Activated naive CD4-positive, alpha-beta T cell treated with anti-CD3 and anti-CD28 coated beads, Interleukin-2, amount 50 U/mL, for 72 hours (primary cell): ENCODE measurements around the gene NAA40. TPM values are rescaled to one million over a fixed set of nuclear protein-coding genes. Genes with fewer than 3 reads are reported as not detected.

Source experiments
- ATAC-seq, 2 donors: fragments of 150-1000 bp; cut with Tn5 transposase; 2 replicates each; pipeline ENCODE4 v1.10.0; 2021; ENCODE audit warnings: mild to moderate bottlenecking in 2 of 2, moderate library complexity in 2 of 2
- DNase-seq, 2 donors: peaks; one replicate each; pipeline ENCODE4 v3.0.0; 2021 to 2022; ENCODE audit warnings: low spot score in 2 of 2
- H3K27ac Mint-ChIP-seq, 2 donors: one replicate each; pipeline ENCODE4 v1.8.0; 2022; ENCODE audit warnings: mild to moderate bottlenecking in 2 of 2, mixed read lengths in 2 of 2
- H3K36me3 Mint-ChIP-seq, 2 donors: one replicate each; pipeline ENCODE4 v1.8.0; 2022; ENCODE audit warnings: mixed read lengths in 2 of 2
- H3K9me3 Mint-ChIP-seq, 2 donors: one replicate each; pipeline ENCODE4 v1.8.0; 2022; ENCODE audit warnings: mixed read lengths in 2 of 2
- total RNA-seq, 2 donors: library from RNA; stranded (reverse); gene quantifications; one replicate each; pipeline ENCODE4 v1.2.3, GENCODE V29; 2022

Gene NAA40
- total RNA-seq, 2 donors from 2014 or later: 23.5 to 25.4 TPM

DNA sequence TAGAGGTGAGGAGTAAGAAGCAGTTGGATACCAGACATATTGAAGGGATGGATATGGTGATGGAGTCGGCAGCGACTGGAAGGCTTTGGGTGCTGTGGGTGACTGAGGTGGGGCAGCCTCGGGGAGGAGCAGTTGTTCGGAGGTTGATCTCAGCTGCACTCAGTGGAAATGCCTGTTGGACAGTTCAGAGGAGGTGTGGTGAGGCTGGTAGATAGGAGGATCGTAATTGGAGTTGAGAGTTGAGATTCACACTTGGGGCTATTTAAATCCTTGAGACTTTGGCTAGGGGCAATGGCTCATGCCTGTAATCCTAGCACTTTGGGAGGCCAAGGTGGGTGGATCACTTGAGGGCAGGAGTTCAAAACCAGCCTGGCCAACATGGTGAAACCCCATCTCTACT lies 54.3 kb downstream of the NAA40 start:
- H3K27ac Mint-ChIP-seq: peak overlapping the region in 1 of 2 donors; percentile 0
- H3K9me3 Mint-ChIP-seq: no peaks in the 10 kb centered on the region
- ATAC-seq: no peak
- DNase-seq: no peak
- peaks cover 4 to 15% of the 10 kb centered on the region in 2 donors for H3K36me3 Mint-ChIP-seq

GRCh38 chr11:63993993-63994392 lies 55.2 kb downstream of the NAA40 start:
- no peak for ATAC-seq
- H3K27ac Mint-ChIP-seq: no peak overlapping the region
- no peaks in the 10 kb centered on the region for H3K9me3 Mint-ChIP-seq
- no peak for DNase-seq
- H3K36me3 Mint-ChIP-seq: peaks cover 4 to 7% of the 10 kb centered on the region in 2 donors

- H3K9me3 Mint-ChIP-seq: no peaks in the 10 kb centered on the region
- H3K27ac Mint-ChIP-seq: no peak overlapping the region
- DNase-seq (no peak), ATAC-seq (no peak)
- peaks cover 2 to 4% of the 10 kb centered on the region in 2 donors for H3K36me3 Mint-ChIP-seq
Measured at GRCh38 chr11:63996512-63996911, 57.7 kb downstream of the NAA40 start.

DNA sequence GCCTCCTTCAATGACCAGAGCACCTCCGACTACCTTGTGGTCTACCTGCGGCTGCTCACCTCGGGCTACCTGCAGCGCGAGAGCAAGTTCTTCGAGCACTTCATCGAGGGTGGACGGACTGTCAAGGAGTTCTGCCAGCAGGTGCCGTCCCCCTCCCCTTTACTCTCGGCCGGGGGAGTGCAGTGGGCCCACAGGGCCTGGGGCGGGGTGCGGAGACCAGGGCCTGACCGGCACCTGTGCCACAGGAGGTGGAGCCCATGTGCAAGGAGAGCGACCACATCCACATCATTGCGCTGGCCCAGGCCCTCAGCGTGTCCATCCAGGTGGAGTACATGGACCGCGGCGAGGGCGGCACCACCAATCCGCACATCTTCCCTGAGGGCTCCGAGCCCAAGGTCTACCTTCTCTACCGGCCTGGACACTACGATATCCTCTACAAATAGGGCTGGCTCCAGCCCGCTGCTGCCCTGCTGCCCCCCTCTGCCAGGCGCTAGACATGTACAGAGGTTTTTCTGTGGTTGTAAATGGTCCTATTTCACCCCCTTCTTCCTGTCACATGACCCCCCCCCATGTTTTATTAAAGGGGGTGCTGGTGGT lies 58.4 kb downstream of the NAA40 start:
- no peaks in the 10 kb centered on the region for H3K36me3 Mint-ChIP-seq
- ATAC-seq (no peak), DNase-seq (no peak)
- H3K27ac Mint-ChIP-seq: no peak overlapping the region
- H3K9me3 Mint-ChIP-seq: no peaks in the 10 kb centered on the region

- ATAC-seq: no peak
- no peaks in the 10 kb centered on the region for H3K36me3 Mint-ChIP-seq
- no peak for DNase-seq
- H3K27ac Mint-ChIP-seq: no peak overlapping the region
- H3K9me3 Mint-ChIP-seq: no peaks in the 10 kb centered on the region
Measured at GRCh38 chr11:63997801-63998337, 59.1 kb downstream of the NAA40 start.

- no peaks in the 10 kb centered on the region for H3K9me3 Mint-ChIP-seq
- H3K27ac Mint-ChIP-seq: no peak overlapping the region
- H3K36me3 Mint-ChIP-seq: no peaks in the 10 kb centered on the region
- peak in 1 of 2 donors; percentile 33 for DNase-seq
- peak in 1 of 2 donors; percentile 14 for ATAC-seq
Measured at GRCh38 chr11:63998558-63999348, 60.0 kb downstream of the NAA40 start.

GRCh38 chr11:63999349-64000025 lies 60.7 kb downstream of the NAA40 start:
- H3K27ac Mint-ChIP-seq: no peak overlapping the region

DNA sequence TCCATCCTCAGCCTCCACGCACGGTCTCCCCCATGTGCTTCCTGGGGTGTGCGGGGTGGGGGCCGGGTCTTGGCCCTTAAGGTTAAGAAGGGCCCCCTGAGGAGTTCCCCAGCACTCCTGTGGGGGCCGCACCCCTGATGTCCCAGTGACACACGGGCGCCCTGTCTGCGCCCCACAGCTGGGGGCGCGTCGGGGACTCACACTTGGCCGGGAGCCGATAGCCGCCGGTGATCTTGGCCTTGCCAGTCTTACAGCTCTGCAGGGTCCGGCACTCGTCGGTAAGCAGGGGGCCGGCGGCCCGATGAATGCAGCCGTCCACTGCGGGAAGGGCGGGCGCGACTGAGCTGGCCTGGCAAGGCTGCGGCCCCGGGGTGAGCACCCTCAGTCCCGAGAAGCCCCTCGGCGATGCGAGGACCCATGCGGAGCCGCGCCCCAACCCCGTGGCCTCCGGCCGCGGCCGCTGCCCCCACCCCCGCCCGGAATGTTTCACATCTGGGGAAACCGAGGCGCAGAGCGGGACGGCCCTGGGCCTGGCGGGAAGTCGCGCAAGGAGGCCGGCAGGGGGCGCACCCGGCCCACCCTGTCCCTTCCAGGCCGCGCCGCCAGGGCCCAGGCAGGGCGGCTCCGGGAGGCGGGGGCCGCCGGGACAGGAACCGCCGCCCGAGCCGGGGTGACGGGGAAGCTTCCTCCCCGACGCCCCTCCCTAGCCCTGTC lies 61.4 kb downstream of the NAA40 start:
- peak; percentile 82 to 91 for ATAC-seq
- peak; percentile 70 to 84 for DNase-seq
- no peak overlapping the region for H3K27ac Mint-ChIP-seq
- H3K9me3 Mint-ChIP-seq: no peaks in the 10 kb centered on the region
- H3K36me3 Mint-ChIP-seq: no peaks in the 10 kb centered on the region

More at GRCh38 chr11:63999349-64000025, 60.7 kb downstream of the NAA40 start:
- Mint-ChIP-seq H3K9me3 (no peaks in the 10 kb centered on the region), H3K36me3 (no peaks in the 10 kb centered on the region)
- DNase-seq (peak in 1 of 2 donors; percentile 64), ATAC-seq (peak; percentile 44 to 58)

GRCh38 chr11:64000740-64001483 lies 62.1 kb downstream of the NAA40 start:
- ATAC-seq: no peak
- H3K36me3 Mint-ChIP-seq: no peaks in the 10 kb centered on the region
- no peak for DNase-seq
- H3K27ac Mint-ChIP-seq: no peak overlapping the region
- H3K9me3 Mint-ChIP-seq: no peaks in the 10 kb centered on the region

DNA sequence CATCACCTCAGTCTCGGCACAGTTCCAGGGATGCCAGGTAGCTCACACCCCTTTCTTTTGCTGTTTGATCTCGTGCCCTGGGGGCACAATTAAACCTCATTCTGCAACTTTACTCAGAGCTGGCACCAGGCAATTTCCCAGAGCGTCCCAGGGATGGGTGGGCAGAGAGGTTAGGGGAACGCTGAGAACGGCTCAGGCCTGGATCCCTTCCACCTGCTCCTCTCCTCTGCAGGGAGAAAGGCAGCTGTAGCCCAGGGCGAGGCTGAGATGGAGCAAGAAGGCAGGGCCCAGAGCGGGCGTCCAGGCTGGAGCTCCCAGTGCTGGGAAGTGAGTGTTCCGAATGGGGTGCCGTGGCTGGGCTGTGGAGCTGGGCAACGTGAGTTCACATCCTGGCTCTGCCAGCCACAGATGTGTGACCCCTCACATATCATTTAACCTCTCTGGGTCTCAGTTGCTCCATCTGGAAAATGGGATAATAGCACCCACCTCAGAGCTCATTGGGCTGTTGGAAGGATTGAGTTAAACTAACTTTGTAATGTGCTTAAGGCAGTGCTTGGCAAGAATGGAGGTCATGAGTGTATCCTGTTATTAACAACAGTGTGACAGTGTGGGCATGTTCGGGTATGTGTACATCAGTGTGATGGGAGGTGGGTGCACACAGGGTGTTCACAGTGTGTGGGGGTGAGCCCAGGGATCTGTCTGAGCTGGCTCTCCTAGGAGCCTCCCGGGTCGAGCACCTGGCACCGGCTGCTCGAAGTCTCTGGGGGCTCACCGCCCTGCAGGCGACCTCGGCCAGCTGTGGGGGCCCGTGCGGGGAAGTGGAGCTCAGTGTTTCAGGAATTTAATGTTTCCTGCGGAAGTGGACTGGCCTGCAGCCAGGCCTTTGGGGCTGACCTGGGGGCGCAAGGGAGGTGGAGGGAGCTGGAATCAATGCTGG lies 63.0 kb downstream of the NAA40 start:
- Mint-ChIP-seq H3K9me3 (no peaks in the 10 kb centered on the region), H3K27ac (no peak overlapping the region), H3K36me3 (no peaks in the 10 kb centered on the region)
- ATAC-seq: no peak
- no peak for DNase-seq

- Mint-ChIP-seq H3K36me3 (no peaks in the 10 kb centered on the region), H3K27ac (no peak overlapping the region), H3K9me3 (no peaks in the 10 kb centered on the region)
- DNase-seq (no peak), ATAC-seq (no peak)
Measured at GRCh38 chr11:64003807-64004589, 65.2 kb downstream of the NAA40 start.

GRCh38 chr11:64004590-64004984 lies 65.8 kb downstream of the NAA40 start:
- DNase-seq (no peak), ATAC-seq (no peak)
- Mint-ChIP-seq H3K36me3 (no peaks in the 10 kb centered on the region), H3K9me3 (no peaks in the 10 kb centered on the region), H3K27ac (no peak overlapping the region)

DNA sequence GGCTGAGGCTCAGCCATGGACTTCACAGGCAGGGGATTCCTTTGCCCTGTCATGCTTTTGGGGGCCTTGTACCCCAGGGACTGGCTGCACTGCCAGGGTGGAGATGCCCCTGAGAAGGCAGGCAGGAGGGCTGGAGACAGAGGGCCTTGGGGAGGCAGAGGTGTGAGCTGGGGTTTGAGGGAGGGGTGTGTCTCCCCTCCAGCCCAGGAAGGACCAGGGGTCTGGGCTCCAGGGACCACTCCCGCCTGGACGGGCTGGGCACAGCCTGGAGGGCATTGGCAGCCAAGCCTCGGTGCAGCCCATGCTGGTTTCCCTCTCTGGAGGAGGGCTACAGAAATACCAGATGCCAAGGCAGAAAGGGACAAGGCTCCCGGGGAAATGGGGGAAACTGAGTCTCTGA lies 66.9 kb downstream of the NAA40 start:
- H3K36me3 Mint-ChIP-seq: peaks cover 0 to 7% of the 10 kb centered on the region in 2 donors
- no peak for DNase-seq
- H3K9me3 Mint-ChIP-seq: peaks cover 6% of the 10 kb centered on the region in 2 donors
- no peak for ATAC-seq
- no peak overlapping the region for H3K27ac Mint-ChIP-seq

DNA sequence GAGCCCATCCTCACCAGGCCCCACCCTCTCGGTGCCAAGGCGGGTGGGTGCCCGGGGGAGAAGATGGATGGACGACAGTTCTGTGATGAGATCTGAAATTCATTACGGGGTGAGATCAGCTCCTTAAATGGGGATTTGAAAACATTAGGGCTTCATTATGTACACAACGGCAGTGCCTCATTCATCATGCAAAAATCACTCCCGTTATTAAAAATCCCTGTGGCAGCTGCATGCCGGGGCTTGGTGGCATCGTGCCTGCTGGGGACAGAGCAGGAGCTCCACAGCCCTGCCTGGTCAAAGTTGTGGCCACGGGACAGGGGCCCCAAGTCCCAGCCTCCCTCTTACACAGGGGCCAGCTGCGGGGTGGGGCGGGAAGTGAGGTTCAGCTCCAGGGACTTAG lies 67.6 kb downstream of the NAA40 start:
- no peak for DNase-seq
- Mint-ChIP-seq H3K36me3 (peaks cover 0 to 14% of the 10 kb centered on the region in 2 donors), H3K9me3 (peaks cover 7 to 12% of the 10 kb centered on the region in 2 donors), H3K27ac (no peak overlapping the region)
- ATAC-seq: no peak
